DMS 273 treated with DMSO at 0.1 percent for 48 hours (cell line): ENCODE results near the gene FCER2.

Source experiments
- DNase-seq: peaks from one replicate; lab custom pipeline; 2025; lab: John Stamatoyannopoulos, UW

The FCER2 gene

DNA sequence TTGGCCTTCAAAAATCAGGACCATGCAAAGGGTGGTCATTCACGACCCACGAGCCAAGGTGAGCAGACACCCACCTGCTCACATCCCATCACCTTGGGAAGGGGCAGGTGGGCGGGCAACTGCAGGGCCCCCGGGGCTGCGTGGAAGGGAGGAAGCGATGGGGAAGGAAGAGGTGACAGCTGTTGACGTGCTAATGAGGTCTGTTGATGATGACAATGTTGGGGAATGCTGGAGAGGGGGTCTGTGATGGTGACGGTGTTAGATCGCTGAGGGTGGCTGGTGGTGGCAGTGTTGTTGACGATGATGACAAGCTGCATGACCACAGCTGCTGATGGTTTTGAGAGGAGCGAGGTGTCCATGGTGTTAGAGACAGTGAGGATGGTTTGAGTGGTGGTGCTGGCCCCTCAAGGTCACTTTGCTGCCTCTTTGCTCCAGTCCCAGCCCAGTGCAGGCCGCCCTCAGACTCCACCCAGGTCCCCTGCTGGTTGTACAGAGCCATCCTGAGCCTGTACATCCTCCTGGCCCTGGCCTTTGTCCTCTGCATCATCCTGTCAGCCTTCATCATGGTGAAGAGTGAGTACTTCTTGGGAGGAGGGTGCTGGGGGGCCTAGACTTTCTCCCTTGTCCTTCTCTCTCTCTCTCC is 24.1 kb downstream of the FCER2 start:
- DNase-seq, result no peak

DNA sequence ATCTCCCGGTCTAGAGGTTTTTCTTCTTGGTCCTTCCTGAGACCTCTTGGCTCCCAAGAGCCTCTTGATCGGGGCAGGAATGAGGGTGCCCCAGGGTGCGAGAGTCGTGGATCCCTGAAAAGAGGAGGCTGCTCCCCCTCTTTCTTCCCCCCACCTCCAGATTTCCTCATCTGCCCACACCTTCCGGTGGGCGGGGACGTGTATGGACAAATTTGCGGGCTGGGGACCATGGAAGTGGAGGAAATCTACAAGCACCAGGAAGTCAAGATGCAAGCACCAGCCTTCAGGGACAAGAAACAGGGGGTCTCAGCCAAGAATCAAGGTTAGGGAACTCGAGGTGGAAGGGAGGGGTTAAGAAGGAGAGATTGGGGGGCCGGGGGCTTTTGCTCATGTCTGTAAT is 25.1 kb downstream of the FCER2 start, which contains the start of gene MCEMP1:
Gene MCEMP1 (plus strand): TSS at position 237 of the 400 bp plus-strand sequence. CDS start 31 bp downstream, at position 268.
- no peak for DNase-seq

DNA sequence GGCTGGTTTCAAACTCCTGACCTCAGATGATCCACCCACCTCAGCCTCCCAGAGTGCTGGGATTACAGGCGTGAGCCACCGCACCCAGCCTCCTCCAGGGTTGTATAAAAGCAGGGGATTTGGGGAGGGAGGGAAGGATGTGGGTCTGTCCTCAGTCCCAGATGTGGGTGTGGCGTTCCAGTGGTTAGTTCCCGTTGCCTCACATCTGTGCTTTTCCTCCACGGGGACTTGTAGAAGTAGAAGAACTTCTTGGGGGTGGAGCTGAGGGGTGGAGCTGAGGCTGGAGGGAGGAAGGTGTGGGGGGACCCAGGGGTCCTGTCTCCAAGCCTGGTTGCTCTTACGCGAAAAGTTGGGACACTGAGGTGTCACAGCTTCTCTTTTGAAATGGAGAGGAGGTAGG is 25.6 kb downstream of the FCER2 start:
- no peak for DNase-seq

DNA sequence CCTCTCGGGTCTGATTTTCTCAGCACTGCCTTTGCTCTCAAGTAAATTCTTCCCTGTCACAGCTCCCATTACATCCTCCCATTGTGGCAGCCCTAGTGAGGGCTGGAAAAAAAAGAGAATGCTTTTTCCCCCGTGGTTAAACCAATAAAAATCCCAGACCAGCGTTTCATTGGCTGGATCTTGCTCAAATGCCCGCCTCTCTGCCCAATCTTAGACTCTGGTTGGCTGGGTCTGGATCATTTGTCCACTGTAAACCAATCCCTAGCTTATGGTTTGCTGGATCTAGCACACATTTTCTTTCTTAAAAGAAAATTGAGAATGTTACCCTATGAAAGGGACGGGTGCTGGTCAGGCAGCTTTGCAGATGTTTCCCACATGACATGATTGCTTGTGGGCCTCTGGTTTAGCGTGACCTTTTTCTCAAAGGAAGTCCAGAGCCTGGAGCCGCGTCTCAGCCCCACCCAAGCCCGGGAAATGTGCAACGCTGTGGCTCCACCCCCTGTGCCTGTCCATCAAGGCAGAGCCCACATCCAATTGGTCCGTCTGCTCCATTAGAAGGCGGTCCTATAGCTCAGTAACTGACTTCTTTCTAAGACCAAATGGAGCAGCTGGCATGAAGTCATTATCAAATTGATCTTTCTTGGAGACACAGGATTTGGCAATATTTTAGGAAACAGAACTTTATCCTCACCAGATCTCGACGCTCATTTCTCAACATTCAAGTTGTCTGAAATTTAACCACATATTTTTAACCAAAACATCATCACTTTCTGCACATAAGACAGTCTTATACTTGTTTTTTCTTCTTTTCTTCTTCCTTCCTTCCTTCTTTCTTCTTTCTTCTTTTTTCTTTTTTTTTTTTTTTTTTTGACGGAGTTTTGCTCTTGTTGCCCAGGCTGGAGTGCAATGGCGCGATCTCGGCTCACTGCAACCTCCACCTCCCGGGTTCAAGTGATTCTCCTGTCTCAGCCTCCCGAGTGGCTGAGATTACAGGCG is 27.6 kb downstream of the FCER2 start:
- DNase-seq, result peak; percentile 71

DNA sequence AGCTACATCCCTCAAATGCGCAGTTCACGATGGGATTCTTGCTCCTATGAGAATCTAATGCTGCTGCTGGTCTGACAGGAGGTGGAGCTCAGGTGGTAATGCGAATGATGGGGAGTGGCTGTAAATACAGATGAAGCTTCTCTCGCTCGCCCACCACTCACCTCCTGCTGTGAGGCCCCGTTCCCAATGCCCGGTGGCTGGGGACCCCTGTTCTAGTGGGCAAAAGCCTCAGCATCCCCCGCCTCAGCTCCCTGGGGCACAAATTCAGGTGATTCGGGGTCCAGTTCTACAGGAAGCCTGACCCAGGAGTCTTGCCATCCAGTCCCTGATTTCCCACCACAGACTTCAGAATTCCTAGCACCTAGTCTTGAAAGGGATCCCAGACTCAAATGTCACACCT is 29.4 kb downstream of the FCER2 start:
- no peak for DNase-seq

DNA sequence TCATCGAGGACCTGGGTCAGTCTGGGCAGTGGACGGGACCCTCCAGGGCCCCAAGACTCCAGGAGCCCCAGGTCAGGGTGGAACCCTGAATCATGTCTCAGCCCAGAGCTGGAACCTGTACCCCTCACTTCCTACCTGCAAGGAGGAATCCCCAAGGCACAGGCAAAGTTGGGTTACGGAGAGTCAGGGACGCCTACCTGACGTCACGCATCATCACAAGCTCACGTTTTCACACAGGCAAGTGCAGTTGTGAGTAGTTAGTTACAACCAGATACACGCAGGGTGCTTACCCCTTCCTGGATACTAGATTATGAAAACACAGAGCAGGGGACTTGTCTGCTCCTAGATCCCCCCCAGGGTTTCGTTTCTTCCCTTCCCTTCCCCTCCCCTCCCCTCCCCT is 31.1 kb downstream of the FCER2 start:
- DNase-seq, result no peak

DNA sequence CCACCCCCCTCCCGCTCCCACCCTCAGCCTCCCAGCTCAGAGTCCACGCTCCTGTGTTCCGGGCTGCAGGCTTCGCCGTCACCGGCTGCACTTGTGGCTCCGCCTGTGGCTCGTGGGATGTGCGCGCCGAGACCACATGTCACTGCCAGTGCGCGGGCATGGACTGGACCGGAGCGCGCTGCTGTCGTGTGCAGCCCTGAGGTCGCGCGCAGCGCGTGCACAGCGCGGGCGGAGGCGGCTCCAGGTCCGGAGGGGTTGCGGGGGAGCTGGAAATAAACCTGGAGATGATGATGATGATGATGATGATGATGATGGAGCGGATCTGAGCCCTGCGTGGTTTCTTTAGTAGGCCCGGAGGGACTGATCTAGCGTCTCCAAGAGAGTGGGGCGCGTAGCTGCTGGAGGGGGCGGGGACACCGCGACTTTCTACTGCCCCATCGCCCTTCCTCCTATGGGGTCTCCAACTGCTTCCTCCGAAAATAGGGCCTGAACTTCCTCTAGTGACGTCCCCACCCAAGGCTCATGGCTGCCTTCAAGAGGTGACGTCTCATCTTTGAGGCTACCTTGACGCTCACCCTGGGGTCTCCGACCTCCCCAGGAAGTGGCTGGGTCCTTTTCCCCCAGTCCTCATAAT is 31.7 kb downstream of the FCER2 start:
- DNase-seq, result no peak

DNA sequence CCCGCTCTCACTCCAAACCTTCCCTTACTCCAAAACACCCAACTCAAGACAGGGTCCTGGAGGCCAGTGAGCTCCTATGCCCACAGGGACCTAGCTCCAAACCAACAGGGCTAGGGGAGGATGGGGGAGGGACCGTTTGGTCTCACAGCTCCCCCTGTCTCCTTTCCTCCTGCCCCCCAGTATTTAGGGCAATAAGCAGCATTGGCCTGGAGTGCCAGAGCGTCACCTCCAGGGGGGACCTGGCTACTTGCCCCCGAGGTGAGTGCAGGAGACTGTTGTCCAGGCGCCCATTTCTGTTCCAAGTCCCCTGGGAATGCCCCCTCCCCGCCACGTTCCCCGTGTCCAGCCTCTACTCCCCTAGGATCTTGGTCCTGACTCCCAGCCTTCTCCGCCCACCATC is 32.3 kb downstream of the FCER2 start:
- no peak for DNase-seq

DNA sequence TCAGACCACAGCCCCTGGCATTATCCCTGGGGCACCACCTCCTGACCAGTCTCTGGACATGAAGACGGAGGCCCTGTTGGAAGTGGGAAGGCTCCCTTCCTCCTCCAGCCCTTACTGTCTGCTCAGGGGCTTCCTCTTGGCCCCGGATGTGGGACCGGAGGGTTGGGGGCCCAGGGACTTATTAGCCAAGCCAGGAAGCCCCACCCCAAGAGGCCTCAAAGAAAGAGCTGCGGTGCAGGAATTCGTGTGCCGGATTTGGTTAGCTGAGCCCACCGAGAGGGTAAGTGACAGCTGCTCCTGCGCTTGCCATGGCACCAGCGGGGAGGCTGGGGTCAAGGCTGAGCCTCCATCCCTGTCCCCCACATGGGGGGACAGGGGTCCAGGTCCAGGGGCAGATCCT is 33.1 kb downstream of the FCER2 start, which contains the start of gene RETN:
Gene RETN (plus strand): TSS at position 208 of the 400 bp plus-strand sequence. CDS start 278 bp downstream, outside the sequence.
- no peak for DNase-seq

DNA sequence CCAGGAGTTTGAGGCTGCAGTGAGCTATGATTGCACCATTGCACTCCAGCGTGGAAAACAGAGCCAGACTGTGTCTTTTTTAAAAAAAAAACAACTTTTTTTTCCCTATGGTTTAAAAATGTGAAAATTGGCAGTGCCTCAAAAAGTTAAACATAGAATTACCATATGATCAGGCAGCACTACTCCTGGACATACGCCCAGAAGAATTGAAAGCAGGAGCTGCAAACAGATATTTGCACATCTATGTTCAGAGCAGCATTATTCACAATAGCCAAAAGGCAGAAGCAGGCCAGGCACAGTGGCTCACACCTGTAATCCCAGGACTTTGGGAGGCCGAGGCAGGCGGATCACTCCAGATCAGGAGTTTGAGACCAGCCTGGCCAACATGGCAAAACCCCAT is 36.9 kb downstream of the FCER2 start:
- no peak for DNase-seq

DNA sequence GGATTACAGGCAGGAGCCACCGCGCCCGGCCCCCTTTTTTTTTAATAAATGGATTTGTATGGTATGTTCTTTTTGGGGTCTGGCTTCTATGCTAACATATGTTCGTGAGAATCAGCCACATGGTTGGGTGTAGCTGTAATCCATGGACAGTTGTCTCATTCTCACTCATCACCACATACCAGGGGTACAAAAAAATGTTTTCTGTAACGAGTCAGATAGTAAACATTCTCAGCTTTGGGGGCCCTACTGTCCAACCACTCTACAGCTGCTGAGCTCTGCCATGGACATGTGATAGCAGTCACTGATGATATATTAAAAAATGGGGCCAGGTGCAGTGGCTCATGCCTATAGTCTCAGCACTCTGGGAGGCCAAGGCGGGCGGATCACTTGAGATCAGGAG is 38.2 kb downstream of the FCER2 start:
- no peak for DNase-seq

DNA sequence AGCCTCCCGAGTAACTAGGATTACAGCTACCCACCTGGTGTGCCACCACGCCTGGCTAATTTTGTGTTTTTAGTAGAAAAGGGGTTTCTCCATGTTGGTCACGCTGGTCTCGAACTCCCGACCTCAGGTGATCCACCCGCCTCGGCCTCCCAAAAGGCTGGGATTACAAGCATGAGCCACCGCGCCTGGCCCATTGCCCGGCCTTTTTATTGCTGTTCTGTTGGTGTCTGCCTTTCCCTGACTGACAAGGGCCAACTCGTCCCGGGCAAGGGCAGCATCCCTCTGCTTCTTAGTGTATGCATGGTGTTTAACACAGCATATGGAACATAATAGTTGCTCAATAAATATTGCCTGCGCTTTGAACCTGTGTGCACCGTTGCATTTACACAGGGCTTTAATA is 39.3 kb downstream of the FCER2 start:
- DNase-seq, result no peak

DNA sequence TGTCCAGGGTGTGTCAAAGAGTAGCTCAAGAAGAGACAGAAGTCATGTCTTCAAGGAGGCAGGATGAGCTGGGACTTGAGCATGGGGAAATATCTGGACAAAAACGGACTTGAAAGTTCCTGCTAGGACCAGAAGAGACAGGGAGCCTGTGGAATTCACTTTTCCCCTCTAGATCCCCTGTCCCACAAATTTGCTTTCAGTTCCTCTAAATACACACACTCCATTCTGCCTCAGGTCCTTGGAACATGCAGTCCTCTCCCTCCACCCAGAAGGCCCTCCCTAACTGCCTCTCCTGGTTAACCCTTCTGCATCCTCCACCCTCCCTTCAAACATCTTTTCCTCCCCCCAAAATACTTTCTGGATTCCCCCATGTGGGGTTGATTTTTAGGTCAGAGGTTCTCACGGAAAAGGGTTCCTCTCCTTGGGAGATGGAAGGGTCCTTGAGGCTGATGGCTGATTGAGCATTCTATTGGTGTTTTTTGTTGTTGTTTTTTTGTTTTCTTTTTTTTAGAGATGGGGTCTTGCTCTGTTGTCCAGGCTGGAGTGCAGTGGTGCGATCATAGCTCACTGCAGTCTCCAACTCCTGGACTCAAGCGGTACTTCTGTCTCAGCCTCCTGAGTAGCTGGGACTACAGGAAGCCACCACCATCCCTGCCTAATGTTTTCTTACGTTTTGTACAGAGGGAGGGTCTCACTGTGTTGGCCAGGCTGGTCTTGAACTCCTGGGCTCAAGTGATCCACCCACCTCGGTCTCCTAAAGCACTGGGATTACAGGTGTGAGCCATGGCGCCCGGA is 40.0 kb downstream of the FCER2 start:
- DNase-seq, result no peak

DNA sequence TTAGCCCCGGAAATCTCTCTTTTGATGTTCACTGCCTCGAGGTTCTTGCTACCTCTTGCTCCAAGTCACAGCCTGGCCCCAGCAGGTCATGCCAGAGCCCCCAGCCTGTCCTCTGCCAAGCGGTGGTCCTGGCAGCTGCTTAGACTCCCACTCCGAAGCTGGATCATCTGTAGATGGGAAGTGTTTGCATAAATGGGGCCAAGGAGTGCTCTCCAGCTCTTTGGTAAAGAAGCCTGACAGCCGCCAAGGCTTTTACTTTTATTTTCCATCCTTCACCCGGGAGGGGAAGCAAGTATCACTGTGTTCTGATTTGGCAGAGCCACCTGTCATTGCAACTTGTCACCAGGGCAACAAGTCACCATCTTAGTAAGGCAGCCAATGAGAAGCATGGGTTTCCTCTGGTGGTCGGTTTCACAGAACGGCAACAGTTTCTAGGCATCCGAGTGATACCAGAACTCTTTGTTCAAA is 43.7 kb downstream of the FCER2 start:
- peak; percentile 16 for DNase-seq

DNA sequence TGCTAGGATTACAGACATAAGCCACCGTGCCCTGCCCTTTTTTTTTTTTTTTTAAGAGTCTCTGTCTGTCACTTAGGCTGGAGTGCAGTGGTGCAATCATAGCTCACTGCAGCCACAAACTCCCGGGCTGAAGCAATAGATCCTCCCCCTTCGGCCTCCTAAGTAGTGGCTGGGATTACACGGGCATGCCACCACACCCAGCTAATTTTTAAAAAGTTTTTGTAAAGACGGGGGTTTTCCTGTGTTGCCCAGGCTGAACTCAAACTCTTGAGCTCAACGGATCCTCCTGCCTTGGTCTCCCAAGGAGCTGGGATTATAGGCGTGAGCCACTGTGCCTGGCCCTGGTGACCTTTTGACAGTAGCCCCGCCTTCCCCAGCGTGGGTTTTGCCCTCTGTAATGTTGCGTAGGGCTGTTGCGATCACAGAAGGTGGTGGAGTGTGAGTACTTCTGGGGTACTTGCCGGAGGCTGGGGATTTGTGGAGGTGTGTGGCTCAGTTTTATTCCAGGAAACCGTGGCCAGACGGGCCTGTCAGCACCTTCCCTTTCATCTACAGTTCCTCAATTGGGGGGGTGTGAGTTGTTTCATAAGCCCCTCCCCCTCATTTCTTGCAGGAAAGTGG is 44.7 kb downstream of the FCER2 start:
- DNase-seq, result no peak

DNA sequence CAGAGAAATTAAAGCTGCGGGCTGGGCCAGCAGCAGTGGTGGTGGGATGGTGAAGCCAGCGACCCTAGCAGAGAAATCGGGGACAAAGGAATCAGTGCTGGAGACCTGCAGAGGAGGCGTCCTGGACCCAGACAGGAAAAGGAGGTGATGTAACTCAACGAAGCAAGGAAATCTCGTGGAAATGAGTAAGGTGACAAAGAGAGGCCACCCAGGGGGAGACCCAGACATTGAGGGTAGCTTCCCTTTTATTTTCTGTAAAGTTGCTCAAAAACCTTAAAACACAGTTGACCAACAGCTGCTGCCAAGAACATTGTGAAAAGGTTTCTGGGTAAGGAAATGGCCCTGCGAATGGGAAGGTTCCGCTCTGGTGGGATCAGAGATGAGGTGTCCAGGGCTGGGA is 46.4 kb downstream of the FCER2 start:
- no peak for DNase-seq

DNA sequence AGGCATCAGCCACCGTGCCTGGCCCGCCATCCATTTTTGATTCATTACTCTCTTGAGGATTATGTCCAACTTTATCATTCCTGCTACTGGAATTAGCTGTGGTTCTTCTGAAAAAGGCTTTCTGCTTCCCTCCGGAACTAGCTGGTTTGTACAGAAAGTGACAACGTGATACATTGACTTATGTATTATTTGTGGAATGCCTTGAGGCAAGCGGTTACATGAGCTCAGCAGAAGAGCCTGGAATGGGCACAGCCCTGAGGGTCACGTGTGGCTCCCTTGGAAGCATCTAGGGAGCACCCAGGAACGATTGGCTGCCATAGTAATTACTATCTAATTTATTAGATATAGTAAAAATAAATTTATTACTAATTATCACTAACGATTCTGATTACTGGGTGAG is 47.5 kb downstream of the FCER2 start:
- no peak for DNase-seq

DNA sequence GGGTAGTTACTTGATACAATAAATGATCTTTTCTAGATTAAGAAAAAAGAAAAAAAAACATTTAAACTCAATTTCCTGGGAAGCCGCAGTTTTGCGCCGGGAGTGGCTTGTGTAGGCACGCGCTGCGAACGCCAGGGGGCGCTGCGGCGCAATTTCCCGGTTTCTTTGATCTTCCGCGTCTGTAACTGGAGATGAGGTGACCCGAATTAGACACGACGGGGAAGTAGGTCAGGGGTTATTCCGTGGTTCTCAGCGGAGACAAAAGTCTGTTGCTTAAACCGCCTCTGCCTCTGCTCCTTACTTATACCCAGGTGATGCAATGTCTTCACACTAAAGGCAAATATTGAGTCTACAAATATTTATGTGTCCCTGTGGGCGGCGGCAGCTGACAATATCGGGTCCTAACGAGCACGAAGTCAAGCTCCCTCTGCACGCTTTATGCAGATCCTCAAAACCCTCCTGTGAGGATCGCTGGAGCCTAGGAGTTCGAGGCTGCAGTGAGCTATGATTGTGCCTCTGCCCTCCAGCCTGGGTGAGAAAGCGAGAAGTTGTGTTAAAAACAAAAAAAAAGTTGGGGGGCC is 49.8 kb downstream of the FCER2 start:
- DNase-seq, result no peak

DNA sequence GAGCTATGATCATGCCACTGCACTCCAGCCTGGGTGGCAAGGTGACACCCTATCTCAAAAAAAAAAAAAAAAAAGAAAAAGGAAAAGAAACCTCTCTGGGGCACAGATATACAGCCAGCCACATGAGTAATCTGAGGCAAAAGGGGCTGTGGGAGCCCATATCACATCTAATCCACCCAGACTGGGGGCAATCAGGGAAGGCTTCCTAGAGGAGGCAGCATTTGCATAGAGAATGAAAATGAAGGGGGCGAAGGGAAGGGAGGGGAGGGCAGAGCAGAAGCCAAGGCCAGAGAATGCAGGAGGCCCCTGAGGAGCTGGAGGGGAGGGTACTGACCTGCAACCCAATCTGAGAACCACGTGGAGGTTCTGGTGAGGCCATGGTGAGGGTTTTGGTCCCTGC is 51.8 kb downstream of the FCER2 start:
- no peak for DNase-seq

DNA sequence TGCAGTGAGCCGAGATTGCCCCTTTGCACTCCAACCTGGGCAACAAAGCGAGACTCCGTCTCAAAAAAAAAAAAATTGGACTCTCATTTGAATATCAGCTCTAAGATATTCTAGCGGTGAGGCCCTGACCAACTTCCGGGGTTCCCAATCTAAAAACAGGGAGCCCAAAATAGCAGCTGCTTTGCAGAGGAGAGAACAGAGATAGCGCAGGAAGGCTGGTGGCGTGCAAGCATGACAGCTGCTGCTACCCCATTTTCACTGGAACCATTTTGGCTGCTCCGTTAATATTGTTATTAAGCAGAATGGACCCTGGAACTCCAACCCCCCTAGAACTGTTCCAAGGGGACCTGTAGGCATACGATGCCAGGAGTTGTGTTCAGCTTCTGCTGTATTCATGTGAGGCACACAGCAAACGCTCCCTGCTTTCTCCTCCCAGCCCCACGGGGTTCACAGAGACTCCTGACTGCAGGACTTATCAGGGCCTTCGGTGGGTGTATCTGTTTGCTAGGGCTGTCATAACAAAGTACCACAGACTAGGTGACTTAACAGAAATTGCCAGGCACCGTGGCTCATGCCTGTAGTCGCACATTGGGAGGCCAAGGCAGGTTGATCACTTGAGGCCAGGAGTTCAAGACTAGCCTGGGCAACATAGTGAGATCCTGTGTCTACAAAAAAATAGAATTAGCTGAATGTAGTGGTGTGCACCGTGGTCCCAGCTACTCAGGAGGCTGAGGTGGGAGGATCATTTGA is 53.5 kb downstream of the FCER2 start:
- DNase-seq, result no peak
